WI38 (cell line): ENCODE data around the gene SCNN1A.

Experiments used
- H3K4me3 ChIP-seq: 2 replicates; pipeline ENCODE4 v1.5.1; 2011; ENCODE audit warnings: low read depth, mild to moderate bottlenecking, control low read depth, low read length
- TF ChIP-seq, protein P1 (sequence below): IDR thresholded peaks from 2 replicates; pipeline ENCODE4 v1.5.1; 2012; ENCODE audit warnings: low read depth, mild to moderate bottlenecking, control low read depth, low read length

The SCNN1A gene

DNA sequence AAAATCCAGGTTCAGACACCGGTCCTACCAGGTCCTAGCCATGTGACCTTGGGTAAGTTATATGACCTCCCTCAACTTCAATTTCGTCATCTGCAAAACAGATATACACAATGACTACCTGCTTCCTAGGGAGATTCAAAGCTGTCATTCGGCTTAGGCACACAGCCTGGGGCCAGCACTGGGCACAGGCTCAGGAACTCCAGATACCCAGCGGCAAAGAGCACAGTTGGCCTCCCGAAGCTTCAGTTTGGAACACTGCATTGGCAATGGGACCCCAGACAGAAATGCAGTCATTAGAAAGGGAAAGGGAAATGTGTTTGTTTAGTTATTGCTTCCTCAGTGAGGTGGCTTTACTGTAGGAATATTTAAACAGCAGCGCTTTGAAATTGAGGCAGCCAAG lies 53.5 kb downstream of the SCNN1A start:
- H3K4me3 ChIP-seq: no peak overlapping the region
- TF ChIP-seq, protein P1, sequence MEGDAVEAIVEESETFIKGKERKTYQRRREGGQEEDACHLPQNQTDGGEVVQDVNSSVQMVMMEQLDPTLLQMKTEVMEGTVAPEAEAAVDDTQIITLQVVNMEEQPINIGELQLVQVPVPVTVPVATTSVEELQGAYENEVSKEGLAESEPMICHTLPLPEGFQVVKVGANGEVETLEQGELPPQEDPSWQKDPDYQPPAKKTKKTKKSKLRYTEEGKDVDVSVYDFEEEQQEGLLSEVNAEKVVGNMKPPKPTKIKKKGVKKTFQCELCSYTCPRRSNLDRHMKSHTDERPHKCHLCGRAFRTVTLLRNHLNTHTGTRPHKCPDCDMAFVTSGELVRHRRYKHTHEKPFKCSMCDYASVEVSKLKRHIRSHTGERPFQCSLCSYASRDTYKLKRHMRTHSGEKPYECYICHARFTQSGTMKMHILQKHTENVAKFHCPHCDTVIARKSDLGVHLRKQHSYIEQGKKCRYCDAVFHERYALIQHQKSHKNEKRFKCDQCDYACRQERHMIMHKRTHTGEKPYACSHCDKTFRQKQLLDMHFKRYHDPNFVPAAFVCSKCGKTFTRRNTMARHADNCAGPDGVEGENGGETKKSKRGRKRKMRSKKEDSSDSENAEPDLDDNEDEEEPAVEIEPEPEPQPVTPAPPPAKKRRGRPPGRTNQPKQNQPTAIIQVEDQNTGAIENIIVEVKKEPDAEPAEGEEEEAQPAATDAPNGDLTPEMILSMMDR: no peak

DNA sequence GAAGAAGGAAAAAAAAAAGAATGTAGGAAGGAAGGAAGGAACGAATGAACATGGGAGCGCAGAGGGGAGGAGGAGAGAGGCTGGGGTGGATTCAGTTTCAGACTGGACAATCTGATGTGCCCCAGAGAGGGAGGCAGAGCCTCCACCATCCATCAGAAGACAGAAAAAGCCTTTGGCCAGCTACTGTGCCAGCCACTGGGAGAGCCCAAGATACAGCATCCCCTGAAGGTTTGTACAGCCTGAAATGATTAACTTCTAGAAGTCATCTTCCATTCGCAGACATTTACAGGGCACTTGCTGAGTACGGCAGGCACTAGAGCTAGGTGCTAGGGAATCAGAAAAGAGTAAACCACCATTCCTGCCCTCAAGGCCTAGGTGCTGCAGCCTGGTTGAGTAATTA lies 55.9 kb downstream of the SCNN1A start:
- no peak overlapping the region for H3K4me3 ChIP-seq
- TF ChIP-seq, protein P1: no peak

DNA sequence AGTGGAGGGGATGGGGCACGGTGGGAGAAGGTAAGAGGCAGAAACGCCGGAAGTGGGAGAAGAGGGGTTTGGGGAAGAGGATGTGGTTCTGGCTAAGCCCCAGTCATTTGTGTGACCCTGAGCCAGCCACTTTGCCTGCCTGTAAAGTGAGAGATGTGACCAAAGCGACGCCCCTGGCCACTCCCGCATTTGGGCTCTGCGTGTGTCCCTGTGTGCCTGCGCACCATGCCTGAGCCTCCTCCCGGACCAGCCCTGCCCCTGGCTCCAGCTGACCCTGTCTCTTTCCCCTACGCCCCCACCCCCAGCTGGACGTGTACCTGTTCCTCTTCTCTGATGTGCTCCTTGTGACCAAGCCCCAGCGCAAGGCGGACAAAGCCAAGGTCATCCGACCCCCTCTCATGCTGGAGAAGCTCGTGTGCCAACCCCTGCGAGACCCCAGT lies 56.9 kb downstream of the SCNN1A start:
- H3K4me3 ChIP-seq: no peak overlapping the region
- TF ChIP-seq, protein P1: no peak

DNA sequence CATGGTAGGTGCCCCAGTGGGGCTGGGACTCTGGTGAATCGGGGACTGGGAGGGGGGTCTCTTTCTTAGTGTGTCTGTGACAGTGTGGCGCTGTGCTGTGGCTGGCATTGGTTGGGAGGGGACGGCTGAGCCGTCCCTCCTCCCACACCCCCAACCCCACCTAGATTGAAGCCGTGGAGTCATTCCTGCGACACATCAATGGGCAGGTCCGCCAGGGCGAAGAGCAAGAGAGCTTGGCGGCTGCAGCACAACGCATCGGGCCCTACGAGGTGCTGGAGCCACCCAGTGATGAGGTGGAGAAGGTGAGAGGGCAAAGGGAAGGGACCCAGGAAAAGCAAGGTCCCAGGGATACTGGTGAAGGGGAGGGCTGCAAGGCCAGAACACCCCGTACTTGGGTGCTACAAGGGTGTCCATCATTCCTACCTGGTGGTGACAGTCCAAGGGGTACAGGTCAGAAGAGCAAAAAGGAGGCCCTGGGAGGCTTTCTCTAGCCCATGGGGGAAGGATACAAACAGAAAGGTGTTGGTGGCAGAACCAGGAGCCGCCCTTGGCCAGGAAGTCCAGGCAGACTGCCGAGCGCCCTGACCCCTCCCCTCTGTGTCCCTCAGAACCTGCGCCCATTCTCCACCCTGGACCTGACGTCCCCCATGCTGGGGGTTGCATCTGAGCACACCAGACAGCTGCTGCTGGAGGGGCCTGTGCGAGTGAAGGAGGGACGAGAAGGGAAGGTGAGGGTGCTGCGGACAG lies 57.5 kb downstream of the SCNN1A start:
- no peak overlapping the region for H3K4me3 ChIP-seq
- TF ChIP-seq, protein P1: no peak

DNA sequence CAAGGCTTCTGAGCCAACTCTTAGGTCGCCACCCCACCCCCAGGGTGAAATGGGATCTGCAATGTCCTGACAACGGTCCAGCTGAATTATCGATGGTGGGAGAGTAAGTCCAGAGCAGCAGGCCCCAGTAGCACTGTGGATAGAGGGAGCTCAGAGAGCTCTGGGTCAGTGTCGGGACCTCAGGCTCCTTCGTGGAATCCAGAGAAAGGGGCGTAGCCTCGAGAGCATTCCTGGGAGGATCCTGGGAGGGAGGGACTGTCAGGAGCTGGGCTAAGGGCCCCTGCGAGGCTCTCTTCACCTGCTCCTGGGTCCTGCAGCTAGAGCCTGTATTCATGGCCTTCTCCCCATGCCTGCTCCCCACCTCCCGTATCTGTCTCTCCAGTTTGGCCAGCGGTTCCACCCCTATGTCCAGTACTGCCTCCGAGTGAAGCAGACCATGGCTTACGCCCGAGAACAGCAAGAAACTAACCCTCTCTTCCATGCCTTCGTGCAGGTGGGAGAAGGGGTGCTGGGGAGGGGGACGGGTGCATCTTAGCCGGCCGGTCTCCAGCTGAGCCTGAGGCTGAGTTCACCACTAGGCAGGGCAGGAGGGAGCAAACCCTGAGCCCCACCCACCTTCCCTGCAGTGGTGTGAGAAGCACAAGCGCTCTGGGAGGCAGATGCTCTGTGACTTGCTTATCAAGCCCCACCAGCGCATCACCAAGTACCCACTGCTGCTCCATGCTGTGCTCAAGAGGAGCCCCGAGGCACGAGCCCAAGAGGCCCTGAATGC lies 58.3 kb downstream of the SCNN1A start:
- TF ChIP-seq, protein P1: no peak
- no peak overlapping the region for H3K4me3 ChIP-seq

DNA sequence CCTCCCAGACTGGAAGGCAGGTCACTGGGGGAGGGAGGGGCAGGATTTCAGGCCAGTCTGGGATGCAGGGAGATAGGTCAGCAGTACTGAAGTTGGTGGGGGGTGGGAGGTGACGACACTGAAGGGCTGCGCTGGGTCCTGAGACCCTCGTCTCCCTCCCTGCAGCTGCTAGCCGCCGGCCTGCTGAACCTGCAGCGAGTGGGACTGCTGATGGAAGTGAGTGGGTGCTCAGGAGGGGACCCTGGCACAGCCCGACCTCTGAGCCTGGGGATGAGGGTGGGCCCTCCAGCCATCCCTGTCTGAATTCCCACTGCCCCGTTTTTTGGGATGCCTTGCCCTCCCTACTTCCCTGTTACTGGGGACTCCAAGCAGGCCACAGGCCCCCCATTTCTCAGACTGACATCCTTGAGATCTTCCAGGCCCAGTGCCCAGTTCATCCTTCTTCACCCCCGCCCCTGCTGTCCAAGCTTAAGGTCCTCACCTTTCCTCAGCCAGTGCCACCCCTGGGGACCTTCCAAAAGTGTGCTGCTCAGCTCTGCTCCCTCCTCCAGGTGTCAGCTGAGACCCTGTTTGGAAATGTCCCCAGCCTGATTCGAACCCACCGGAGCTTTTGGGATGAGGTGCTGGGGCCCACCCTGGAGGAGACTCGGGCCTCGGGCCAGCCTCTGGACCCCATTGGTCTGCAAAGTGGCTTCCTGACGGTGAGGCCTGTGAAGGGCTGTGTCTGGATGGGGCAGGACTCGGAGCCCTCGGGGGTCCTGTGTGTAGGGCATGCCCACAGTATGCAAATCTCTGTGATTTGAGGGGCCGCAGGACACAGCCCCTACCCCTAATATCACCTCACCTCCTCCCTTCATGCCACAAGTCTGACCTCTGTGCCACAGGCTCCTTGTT lies 59.4 kb downstream of the SCNN1A start:
- H3K4me3 ChIP-seq: no peak overlapping the region
- TF ChIP-seq, protein P1: no peak
